GM12878 (cell line): Measurements from ENCODE around the gene HSD17B13.
"Not testable (repeated sequence)": the region's sequence is repeated elsewhere in the genome, so short reads cannot be mapped to it uniquely, and the experiment has no call there.

Experiments
- CEBPB ChIP-seq, 2 experiments: fragments of 150-350 bp in 1 of 2; IDR thresholded peaks; 2 replicates each; pipeline ENCODE4 v1.6.1; 2012 to 2014; ENCODE audit warnings: low read depth in 2 of 2, low read length in 2 of 2, borderline replicate concordance in 1 of 2, inconsistent platforms in 1 of 2
- GATAD2B ChIP-seq: fragments of 450-650 bp; conservative IDR thresholded peaks from 2 replicates; pipeline ENCODE4 v1.6.1; 2017; ENCODE audit warnings: low read depth, mild to moderate bottlenecking, moderate library complexity
- NR2F1 ChIP-seq: fragments of 450-650 bp; conservative IDR thresholded peaks from 2 replicates; pipeline ENCODE4 v1.6.1; 2017; ENCODE audit warnings: mild to moderate bottlenecking
- POLR2AphosphoS5 ChIP-seq: IDR thresholded peaks from 2 replicates; pipeline ENCODE4 v1.6.1; 2011; ENCODE audit warnings: mild to moderate bottlenecking, low read length, inconsistent platforms
- PRDM15 ChIP-seq: fragments of 450-650 bp; formaldehyde crosslinking; IDR thresholded peaks from 2 replicates; pipeline ENCODE4 v1.4.0; 2020; ENCODE audit warnings: mild to moderate bottlenecking, moderate library complexity
- SPI1 ChIP-seq: IDR thresholded peaks from 2 replicates; pipeline ENCODE4 v1.6.1; 2011; ENCODE audit warnings: low read depth, mild to moderate bottlenecking, low read length, moderate library complexity, borderline replicate concordance; ENCODE audit not compliant: insufficient read depth
- SRF ChIP-seq, 2 experiments: IDR thresholded peaks; 2 replicates each; pipeline ENCODE4 v1.6.1; 2011; ENCODE audit warnings: low read depth in 2 of 2, low read length in 2 of 2, mild to moderate bottlenecking in 1 of 2, moderate library complexity in 1 of 2
- TCF12 ChIP-seq: IDR thresholded peaks from 2 replicates; pipeline ENCODE4 v1.6.1; 2011; ENCODE audit warnings: low read depth, mild to moderate bottlenecking, low read length
- TCF7 ChIP-seq: IDR thresholded peaks from 2 replicates; pipeline ENCODE4 v1.6.1; 2014; ENCODE audit warnings: antibody characterized with exemption, borderline replicate concordance
- YY1 ChIP-seq: IDR thresholded peaks from 2 replicates; pipeline ENCODE4 v1.6.1; 2011; ENCODE audit warnings: low read depth, mild to moderate bottlenecking, low read length
- TF ChIP-seq, protein P1 (sequence below): fragments of 450-650 bp; IDR thresholded peaks from 2 replicates; pipeline ENCODE4 v1.6.1; 2017; ENCODE audit warnings: antibody characterized with exemption, mild to moderate bottlenecking, moderate library complexity
- TF ChIP-seq, protein P2 (sequence below), 3 experiments: IDR thresholded peaks in 2 of 3; conservative IDR thresholded peaks in 1 of 3; 2 replicates each; pipeline ENCODE4 v1.5.1; 2011; ENCODE audit warnings: low read depth in 3 of 3, low read length in 3 of 3, mild to moderate bottlenecking in 3 of 3, control low read depth in 2 of 3, moderate library complexity in 2 of 3, inconsistent platforms in 1 of 3, mixed read lengths in 1 of 3; ENCODE audit not compliant: control insufficient read depth in 2 of 3, insufficient read depth in 1 of 3; ENCODE audit errors: extremely low read depth in 1 of 3
- TF ChIP-seq, protein P3 (sequence below): fragments of 450-650 bp; IDR thresholded peaks from 2 replicates; pipeline ENCODE4 v1.6.1; 2017; ENCODE audit warnings: mild to moderate bottlenecking, moderate library complexity

GRCh38 chr4:87284268-87284667 is 38.4 kb downstream of the HSD17B13 start:
- TF ChIP-seq PRDM15 (CRISPR knock-in tag); SPI1; POLR2AphosphoS5; GATAD2B; YY1; SRF (IDR thresholded peaks at IDR 0.05; ENCODE audit: low read depth in 2 of 2, low read length in 2 of 2); TCF7; NR2F1; CEBPB (IDR thresholded peaks at IDR 0.05; ENCODE audit: borderline replicate concordance in 1 of 2, low read depth in 2 of 2, low read length in 2 of 2); TCF12: not testable (repeated sequence)
- TF ChIP-seq, protein P1, sequence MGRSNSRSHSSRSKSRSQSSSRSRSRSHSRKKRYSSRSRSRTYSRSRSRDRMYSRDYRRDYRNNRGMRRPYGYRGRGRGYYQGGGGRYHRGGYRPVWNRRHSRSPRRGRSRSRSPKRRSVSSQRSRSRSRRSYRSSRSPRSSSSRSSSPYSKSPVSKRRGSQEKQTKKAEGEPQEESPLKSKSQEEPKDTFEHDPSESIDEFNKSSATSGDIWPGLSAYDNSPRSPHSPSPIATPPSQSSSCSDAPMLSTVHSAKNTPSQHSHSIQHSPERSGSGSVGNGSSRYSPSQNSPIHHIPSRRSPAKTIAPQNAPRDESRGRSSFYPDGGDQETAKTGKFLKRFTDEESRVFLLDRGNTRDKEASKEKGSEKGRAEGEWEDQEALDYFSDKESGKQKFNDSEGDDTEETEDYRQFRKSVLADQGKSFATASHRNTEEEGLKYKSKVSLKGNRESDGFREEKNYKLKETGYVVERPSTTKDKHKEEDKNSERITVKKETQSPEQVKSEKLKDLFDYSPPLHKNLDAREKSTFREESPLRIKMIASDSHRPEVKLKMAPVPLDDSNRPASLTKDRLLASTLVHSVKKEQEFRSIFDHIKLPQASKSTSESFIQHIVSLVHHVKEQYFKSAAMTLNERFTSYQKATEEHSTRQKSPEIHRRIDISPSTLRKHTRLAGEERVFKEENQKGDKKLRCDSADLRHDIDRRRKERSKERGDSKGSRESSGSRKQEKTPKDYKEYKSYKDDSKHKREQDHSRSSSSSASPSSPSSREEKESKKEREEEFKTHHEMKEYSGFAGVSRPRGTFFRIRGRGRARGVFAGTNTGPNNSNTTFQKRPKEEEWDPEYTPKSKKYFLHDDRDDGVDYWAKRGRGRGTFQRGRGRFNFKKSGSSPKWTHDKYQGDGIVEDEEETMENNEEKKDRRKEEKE = not testable (repeated sequence)
- TF ChIP-seq, protein P2, sequence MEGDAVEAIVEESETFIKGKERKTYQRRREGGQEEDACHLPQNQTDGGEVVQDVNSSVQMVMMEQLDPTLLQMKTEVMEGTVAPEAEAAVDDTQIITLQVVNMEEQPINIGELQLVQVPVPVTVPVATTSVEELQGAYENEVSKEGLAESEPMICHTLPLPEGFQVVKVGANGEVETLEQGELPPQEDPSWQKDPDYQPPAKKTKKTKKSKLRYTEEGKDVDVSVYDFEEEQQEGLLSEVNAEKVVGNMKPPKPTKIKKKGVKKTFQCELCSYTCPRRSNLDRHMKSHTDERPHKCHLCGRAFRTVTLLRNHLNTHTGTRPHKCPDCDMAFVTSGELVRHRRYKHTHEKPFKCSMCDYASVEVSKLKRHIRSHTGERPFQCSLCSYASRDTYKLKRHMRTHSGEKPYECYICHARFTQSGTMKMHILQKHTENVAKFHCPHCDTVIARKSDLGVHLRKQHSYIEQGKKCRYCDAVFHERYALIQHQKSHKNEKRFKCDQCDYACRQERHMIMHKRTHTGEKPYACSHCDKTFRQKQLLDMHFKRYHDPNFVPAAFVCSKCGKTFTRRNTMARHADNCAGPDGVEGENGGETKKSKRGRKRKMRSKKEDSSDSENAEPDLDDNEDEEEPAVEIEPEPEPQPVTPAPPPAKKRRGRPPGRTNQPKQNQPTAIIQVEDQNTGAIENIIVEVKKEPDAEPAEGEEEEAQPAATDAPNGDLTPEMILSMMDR (IDR thresholded peaks at IDR 0.05 in 2 of 3, conservative IDR thresholded peaks at IDR 0.05 in 1 of 3; ENCODE audit: control insufficient read depth in 2 of 3, extremely low read depth in 1 of 3, insufficient read depth in 1 of 3, low read depth in 3 of 3, low read length in 3 of 3) = not testable (repeated sequence)
- TF ChIP-seq, protein P3, sequence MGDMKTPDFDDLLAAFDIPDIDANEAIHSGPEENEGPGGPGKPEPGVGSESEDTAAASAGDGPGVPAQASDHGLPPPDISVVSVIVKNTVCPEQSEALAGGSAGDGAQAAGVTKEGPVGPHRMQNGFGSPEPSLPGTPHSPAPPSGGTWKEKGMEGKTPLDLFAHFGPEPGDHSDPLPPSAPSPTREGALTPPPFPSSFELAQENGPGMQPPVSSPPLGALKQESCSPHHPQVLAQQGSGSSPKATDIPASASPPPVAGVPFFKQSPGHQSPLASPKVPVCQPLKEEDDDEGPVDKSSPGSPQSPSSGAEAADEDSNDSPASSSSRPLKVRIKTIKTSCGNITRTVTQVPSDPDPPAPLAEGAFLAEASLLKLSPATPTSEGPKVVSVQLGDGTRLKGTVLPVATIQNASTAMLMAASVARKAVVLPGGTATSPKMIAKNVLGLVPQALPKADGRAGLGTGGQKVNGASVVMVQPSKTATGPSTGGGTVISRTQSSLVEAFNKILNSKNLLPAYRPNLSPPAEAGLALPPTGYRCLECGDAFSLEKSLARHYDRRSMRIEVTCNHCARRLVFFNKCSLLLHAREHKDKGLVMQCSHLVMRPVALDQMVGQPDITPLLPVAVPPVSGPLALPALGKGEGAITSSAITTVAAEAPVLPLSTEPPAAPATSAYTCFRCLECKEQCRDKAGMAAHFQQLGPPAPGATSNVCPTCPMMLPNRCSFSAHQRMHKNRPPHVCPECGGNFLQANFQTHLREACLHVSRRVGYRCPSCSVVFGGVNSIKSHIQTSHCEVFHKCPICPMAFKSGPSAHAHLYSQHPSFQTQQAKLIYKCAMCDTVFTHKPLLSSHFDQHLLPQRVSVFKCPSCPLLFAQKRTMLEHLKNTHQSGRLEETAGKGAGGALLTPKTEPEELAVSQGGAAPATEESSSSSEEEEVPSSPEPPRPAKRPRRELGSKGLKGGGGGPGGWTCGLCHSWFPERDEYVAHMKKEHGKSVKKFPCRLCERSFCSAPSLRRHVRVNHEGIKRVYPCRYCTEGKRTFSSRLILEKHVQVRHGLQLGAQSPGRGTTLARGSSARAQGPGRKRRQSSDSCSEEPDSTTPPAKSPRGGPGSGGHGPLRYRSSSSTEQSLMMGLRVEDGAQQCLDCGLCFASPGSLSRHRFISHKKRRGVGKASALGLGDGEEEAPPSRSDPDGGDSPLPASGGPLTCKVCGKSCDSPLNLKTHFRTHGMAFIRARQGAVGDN = not testable (repeated sequence)
